Effector memory CD4-positive, alpha-beta T cell (primary cell): ENCODE data around the gene OR4D1.
"Not testable (repeated sequence)": the region's sequence is repeated elsewhere in the genome, so short reads cannot be mapped to it uniquely, and the experiment has no call there.

Experiments
- DNase-seq, 3 donors: peaks; one replicate each; pipeline ENCODE4 v3.0.0-alpha.2; 2020
- H3K27ac ChIP-seq: 2 replicates; pipeline ENCODE4 v1.7.0; 2013; ENCODE audit warnings: mild to moderate bottlenecking, low read length, moderate library complexity; ENCODE audit not compliant: insufficient read depth, poor library complexity, severe bottlenecking
- H3K27me3 ChIP-seq: replicated peaks from 2 replicates; pipeline ENCODE4 v1.7.0; 2013; ENCODE audit warnings: mild to moderate bottlenecking, low read length; ENCODE audit not compliant: insufficient read depth, control insufficient read depth, poor library complexity, severe bottlenecking
- H3K36me3 ChIP-seq: 2 replicates; pipeline ENCODE4 v1.7.0; 2013; ENCODE audit warnings: mild to moderate bottlenecking, low read length, moderate library complexity; ENCODE audit not compliant: control insufficient read depth, insufficient read depth
- H3K4me1 ChIP-seq: 2 replicates; pipeline ENCODE4 v1.7.0; 2013; ENCODE audit warnings: low read length, mild to moderate bottlenecking; ENCODE audit not compliant: control insufficient read depth, insufficient read depth, poor library complexity, severe bottlenecking
- H3K4me3 ChIP-seq: 2 replicates; pipeline ENCODE4 v1.7.0; 2013; ENCODE audit warnings: low read length, low read depth, mild to moderate bottlenecking; ENCODE audit not compliant: insufficient read depth, poor library complexity, severe bottlenecking
- H3K9me3 ChIP-seq: 2 replicates; pipeline ENCODE4 v1.7.0; 2013; ENCODE audit warnings: mild to moderate bottlenecking, low read length, moderate library complexity; ENCODE audit not compliant: control insufficient read depth
- total RNA-seq, 3 donors: gene quantifications; one replicate each; lab custom pipeline; 2026; lab: John Stamatoyannopoulos, UW

Gene OR4D1
- 1.7 to 3.3 (median 2.7) reads per million in 3 donors for total RNA-seq

DNA sequence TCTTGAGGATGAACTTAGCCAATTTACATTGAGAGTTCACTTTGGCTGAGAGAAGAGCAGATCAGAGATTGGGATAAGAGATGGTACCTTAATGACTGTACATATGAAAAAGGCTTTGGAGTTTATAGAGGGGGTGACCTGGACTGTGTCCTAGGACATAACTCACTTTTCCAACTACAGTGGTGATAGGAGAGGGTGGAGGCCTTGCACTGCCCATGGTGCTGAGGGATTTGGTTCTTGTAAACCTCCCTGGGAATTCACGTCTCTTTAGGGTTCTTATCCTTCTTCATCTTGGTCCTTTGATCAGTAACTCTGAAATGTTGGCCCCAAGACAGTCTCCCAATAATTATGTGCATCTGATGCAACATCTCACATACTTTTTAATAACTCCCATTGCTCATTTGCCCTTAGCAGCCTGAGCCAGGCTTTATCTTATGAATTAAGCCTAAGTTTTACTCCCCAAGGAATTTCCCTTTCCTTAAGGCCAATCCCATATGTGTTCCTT is at the start of gene OR4D1:
TSS of gene OR4D1 (plus strand) at position 455 of the 505 bp plus-strand sequence. CDS start 6,770 bp downstream, outside the sequence.
- no peak within 1 kb of the TSS for H3K4me3 ChIP-seq
- no peaks in the 10 kb centered on the region for H3K36me3 ChIP-seq
- peaks cover 5% of the 10 kb centered on the region for H3K4me1 ChIP-seq
- no peaks in the 10 kb centered on the region for H3K27me3 ChIP-seq
- H3K9me3 ChIP-seq, result peaks cover 3% of the 10 kb centered on the region
- DNase-seq, result no peak
- no peak within 1 kb of the TSS for H3K27ac ChIP-seq

DNA sequence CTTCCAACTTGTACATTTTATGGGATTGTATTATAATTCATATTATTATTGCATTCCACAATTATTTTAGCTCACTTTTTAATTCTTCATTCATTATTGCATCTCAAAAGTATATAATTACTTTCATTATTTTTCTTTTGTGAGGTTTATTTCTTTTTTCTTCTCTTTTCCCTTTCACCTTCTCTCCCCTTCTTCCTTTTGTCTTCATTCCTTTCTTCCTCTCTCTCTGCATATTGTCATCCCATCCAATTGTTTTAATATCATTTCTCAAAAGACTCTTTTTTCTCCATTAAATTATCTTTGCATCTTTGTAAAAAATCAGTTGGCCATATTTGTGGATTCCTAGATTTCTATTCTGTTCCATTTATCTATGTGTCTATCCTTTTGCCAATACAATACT is 47.7 kb upstream of the OR4D1 start:
- DNase-seq, result no peak

DNA sequence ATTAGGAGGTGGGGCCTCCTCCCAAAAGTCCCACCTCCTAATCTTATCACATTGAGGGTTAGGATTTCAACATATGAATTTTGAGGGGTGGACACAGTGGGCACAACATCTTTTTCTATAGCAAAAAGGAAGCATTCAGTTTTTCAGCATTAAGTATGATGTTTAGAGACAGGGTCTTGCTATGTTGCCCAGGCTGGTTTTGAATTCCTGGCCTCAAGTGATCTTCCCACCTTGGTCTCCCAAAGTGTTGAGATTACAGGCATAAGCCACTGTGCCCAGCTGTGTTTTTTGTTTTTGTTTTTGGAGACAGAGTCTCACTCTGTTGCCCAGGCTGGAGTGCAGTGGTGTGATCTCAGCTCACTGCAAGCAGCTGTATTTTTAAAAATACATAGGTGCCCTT is 46.3 kb upstream of the OR4D1 start:
- H3K36me3 ChIP-seq, H3K27ac ChIP-seq, H3K4me1 ChIP-seq, DNase-seq, H3K27me3 ChIP-seq, H3K9me3 ChIP-seq, H3K4me3 ChIP-seq: not testable (repeated sequence)

More for the DNA sequence above, 47.7 kb upstream of the OR4D1 start:
- no peaks in the 10 kb centered on the region for H3K9me3 ChIP-seq
- no peaks in the 10 kb centered on the region for H3K4me1 ChIP-seq
- no peak overlapping the region for H3K27ac ChIP-seq
- H3K4me3 ChIP-seq, result no peak overlapping the region
- H3K36me3 ChIP-seq, result no peaks in the 10 kb centered on the region
- no peaks in the 10 kb centered on the region for H3K27me3 ChIP-seq

DNA sequence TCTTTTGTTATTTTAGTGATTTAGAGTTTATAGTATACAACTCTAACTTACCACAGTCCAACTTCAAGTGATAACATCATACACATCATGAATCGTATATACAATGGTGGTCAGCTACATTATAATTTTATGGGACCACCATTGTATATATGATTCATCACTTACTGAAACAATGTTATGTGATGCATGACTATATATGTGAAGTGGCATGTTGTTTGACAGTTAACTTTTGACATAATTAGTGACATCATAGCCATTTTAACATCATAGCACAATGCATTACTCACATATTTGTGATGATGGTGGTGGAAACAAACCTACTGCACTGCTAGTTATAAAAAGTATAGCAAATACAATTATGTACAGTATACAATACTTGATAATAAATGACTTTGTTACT is 43.1 kb upstream of the OR4D1 start:
- Histone ChIP-seq H3K4me1 (no peaks in the 10 kb centered on the region), H3K27me3 (no peaks in the 10 kb centered on the region), H3K27ac (no peak overlapping the region), H3K4me3 (no peak overlapping the region), H3K9me3 (no peaks in the 10 kb centered on the region), H3K36me3 (no peaks in the 10 kb centered on the region)
- DNase-seq, result no peak

DNA sequence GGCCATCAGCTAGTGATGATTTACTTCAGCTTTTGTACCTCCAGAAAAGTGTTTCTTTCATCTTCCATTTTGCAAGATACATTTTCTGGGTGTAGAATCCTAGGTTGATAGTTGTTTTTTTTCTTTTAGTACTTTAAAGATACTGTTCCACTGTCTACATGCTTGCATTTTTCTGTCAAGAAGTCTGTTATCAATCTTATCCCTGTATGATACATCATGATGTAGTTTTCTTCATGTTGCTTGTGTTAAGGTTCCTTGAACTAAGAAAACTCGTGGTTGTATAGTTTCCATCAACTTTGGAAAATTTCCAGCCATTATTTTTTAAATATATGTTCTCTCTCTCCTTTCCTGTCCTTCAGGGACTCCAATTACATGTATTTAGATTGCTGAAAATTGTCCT is 40.9 kb upstream of the OR4D1 start:
- H3K4me1 ChIP-seq, result no peaks in the 10 kb centered on the region
- no peaks in the 10 kb centered on the region for H3K27me3 ChIP-seq
- H3K27ac ChIP-seq, result no peak overlapping the region
- no peaks in the 10 kb centered on the region for H3K36me3 ChIP-seq
- no peak for DNase-seq
- no peaks in the 10 kb centered on the region for H3K9me3 ChIP-seq
- no peak overlapping the region for H3K4me3 ChIP-seq

DNA sequence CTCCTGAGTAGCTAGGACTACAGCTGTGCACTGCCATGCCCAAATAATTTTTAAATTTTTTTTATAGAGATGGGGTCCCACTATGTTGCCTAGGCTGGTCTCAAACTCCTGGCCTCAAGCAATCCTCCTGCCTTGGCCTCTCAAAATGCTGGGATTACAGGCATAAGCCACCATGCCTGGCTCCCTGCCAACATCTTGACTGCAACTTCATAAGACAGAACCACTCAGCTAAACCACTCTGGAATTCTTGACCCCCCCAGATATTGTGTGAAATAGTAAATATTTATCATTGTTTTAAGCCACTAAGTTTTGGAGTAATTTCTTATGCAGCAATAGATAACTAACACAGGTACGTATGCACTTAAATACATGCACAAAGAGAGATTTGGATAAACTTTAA is 39.0 kb upstream of the OR4D1 start:
- H3K36me3 ChIP-seq, result no peaks in the 10 kb centered on the region
- H3K9me3 ChIP-seq, result no peaks in the 10 kb centered on the region
- no peaks in the 10 kb centered on the region for H3K27me3 ChIP-seq
- no peak for DNase-seq
- H3K4me1 ChIP-seq, result no peaks in the 10 kb centered on the region
- no peak overlapping the region for H3K4me3 ChIP-seq
- no peak overlapping the region for H3K27ac ChIP-seq

DNA sequence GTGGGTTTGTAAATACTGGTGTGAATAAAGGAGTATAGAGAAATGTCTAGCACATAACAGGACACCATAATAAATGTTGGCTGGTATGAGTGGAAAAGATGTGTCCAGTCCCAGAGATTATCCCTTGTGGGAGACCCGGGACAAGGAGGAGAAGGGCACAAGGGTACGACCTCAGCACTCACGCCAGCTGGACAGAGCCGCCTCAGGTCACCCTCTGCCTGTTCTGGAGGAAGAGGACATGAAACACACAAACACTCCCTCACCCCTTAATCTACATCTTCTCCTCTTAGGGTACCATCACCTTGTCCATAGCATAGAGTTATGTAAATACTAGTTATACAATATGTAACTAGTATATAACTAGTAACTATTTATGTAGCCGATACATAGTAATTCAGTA is 38.2 kb upstream of the OR4D1 start:
- Histone ChIP-seq H3K4me1 (no peaks in the 10 kb centered on the region), H3K36me3 (no peaks in the 10 kb centered on the region), H3K9me3 (no peaks in the 10 kb centered on the region), H3K27me3 (no peaks in the 10 kb centered on the region), H3K27ac (no peak overlapping the region), H3K4me3 (no peak overlapping the region)
- no peak for DNase-seq

DNA sequence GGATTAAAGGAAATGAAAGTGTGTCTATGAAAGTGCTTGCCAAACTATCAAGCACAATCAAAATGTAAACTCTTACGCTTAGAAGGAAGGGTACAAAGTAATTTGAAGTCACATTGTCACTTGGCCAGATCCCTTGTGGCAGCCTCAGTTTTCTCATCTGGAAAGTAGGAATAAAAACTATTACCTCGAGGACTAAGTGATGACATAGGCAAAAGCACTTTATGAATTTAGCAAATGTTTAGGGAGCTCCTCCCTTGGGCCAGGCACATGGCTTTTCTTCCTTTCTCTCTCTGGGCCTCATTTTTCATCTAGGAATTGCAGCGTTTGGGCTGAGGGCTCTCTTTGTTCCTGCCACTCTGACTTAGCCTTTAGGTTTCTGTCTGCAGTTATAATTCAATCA is 36.5 kb upstream of the OR4D1 start:
- Histone ChIP-seq H3K27me3 (no peaks in the 10 kb centered on the region), H3K9me3 (no peaks in the 10 kb centered on the region), H3K4me1 (no peaks in the 10 kb centered on the region), H3K27ac (no peak overlapping the region), H3K4me3 (no peak overlapping the region), H3K36me3 (no peaks in the 10 kb centered on the region)
- no peak for DNase-seq

DNA sequence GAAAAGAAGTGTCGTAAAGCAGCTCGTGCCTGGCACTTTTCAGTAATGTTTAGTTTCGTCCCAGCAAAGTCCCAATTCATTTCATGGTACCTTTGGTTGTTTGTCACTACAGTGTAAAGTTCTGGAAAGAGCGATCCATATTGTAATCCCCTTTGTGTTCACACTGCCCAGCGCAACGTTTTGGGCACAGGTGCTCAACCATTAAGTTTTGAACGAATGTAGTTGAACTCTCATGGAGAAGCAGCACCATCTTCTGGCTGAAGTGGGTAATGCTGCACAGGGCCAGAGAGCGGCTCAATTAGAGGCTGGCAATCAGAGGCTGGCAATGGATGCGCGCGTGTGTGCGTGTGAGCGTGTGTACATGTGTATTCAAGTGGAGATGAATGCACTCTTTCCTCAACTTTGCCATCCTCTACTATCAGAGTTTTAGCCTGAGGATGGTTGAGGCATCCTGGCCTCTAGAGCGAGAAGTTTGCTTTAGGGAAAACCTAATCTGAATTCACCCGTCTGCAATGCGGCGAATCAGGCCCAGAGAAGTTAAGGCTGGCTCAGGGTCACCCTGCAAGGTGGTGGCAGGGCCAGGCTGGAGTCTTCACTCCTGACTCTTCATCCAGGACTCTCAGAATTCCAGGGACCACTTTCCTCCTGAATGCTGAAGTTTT is 35.1 kb upstream of the OR4D1 start:
- Histone ChIP-seq H3K27ac (no peak overlapping the region), H3K4me1 (no peaks in the 10 kb centered on the region), H3K27me3 (no peaks in the 10 kb centered on the region), H3K36me3 (no peaks in the 10 kb centered on the region), H3K4me3 (no peak overlapping the region), H3K9me3 (no peaks in the 10 kb centered on the region)
- peak; percentile 61 to 71 (median 64) for DNase-seq

DNA sequence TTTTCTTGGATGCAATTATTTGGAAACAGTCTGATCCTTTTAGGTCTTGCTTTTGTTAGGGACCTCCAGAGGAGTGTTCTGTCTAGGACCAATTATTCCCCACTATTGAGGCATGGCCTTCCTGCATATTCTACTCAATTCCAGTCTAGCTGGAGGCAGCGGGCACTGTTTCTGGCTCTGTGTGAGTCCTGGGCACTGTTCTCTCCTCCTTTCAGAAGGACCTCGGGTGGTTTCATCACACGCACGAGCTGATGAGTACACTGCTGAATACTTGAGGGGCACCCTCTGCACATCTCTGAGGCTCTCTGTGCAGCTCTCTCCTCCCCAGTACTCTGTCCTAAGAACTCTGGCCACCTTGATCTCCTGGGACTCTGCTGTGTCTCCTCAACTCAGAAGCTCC is 34.2 kb upstream of the OR4D1 start:
- no peak overlapping the region for H3K27ac ChIP-seq
- no peaks in the 10 kb centered on the region for H3K4me1 ChIP-seq
- DNase-seq, result no peak
- no peaks in the 10 kb centered on the region for H3K27me3 ChIP-seq
- H3K36me3 ChIP-seq, result no peaks in the 10 kb centered on the region
- H3K9me3 ChIP-seq, result no peaks in the 10 kb centered on the region
- H3K4me3 ChIP-seq, result no peak overlapping the region
